ENCODE data around the gene LYPD6. TPM values are rescaled to one million over a fixed set of nuclear protein-coding genes. Genes with fewer than 3 reads are reported as not detected.

The LYPD6 gene
- total and polyA plus RNA-seq, 4 donors, result 0.15 to 0.42 (median 0.23) TPM

- no peak overlapping the region for H3K9ac ChIP-seq (ENCODE audit: low read depth in 1 of 2, low read length in 2 of 2)
- no peaks in the 10 kb centered on the region for H3K27me3 ChIP-seq (ENCODE audit: control insufficient read depth in 4 of 4, insufficient read depth in 4 of 4, low read length in 3 of 4)
- no peaks in the 10 kb centered on the region for H3K9me3 ChIP-seq (ENCODE audit: control insufficient read depth in 4 of 4, low read length in 3 of 4)
- no peak for DNase-seq (ENCODE audit: low spot score)
- WGBS, result 80% methylated on average over 4 of the region's 4 CpGs
- peaks cover 2 to 26% (median 19%) of the 10 kb centered on the region in 4 donors for H3K4me1 ChIP-seq (ENCODE audit: control insufficient read depth in 4 of 4, insufficient read depth in 4 of 4, low read length in 3 of 4)
- no peaks in the 10 kb centered on the region for H3K36me3 ChIP-seq (ENCODE audit: control insufficient read depth in 4 of 4, insufficient read depth in 3 of 4, low read depth in 1 of 4, low read length in 3 of 4)
- no peak overlapping the region for H3K27ac ChIP-seq (ENCODE audit: low read depth in 1 of 2, low read length in 2 of 2)
- H3K4me3 ChIP-seq (ENCODE audit: low read depth in 1 of 3, low read length in 3 of 3), result no peak overlapping the region
- TF ChIP-seq GABPA (IDR thresholded peaks at IDR 0.05 in 1 of 2, conservative IDR thresholded peaks at IDR 0.05 in 1 of 2), result no peak
- no peak for TF ChIP-seq RAD21 (IDR thresholded peaks at IDR 0.05)
- no peak for TF ChIP-seq JUND (IDR thresholded peaks at IDR 0.05)
- TF ChIP-seq FOXA2 (IDR thresholded peaks at IDR 0.05), result no peak
- no peak for TF ChIP-seq SP1 (IDR thresholded peaks at IDR 0.05)
- TF ChIP-seq, protein P1, sequence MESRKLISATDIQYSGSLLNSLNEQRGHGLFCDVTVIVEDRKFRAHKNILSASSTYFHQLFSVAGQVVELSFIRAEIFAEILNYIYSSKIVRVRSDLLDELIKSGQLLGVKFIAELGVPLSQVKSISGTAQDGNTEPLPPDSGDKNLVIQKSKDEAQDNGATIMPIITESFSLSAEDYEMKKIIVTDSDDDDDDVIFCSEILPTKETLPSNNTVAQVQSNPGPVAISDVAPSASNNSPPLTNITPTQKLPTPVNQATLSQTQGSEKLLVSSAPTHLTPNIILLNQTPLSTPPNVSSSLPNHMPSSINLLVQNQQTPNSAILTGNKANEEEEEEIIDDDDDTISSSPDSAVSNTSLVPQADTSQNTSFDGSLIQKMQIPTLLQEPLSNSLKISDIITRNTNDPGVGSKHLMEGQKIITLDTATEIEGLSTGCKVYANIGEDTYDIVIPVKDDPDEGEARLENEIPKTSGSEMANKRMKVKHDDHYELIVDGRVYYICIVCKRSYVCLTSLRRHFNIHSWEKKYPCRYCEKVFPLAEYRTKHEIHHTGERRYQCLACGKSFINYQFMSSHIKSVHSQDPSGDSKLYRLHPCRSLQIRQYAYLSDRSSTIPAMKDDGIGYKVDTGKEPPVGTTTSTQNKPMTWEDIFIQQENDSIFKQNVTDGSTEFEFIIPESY (IDR thresholded peaks at IDR 0.05), result no peak
- TF ChIP-seq NR2F2 (IDR thresholded peaks at IDR 0.05), result no peak
Measured at GRCh38 chr2:149421791-149422190, 91.4 kb downstream of the LYPD6 start.

DNA sequence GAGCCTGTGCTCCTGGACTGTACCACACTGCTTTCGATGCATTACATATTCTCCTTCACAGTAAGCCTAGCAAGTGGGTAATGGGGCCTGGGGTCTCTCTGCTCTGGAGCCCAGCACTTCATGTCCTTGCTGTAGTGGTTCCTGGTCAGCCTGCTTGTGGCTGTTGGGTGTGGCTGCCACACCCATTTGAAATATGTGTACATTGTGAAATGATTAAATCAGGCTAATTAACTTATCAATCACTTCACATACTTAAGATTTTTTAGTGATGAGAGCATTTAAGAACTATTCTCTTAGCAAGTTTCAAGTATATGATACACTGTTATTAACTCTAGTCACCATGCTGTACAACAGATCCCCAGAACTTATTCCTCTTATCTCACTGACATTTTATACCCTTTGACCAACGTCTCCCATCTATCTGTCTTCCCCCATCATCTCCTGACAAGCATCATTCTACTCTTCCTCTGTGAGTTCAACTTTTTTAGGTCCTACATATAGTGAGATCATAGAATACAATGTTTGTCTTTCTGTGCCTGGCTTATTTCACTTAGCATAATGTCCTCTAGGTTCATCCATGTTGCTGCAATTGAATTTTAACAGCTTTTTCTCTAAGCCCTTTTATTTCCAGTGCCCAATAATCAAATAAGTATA, 92.1 kb downstream of the LYPD6 start:
- H3K4me1 ChIP-seq (ENCODE audit: control insufficient read depth in 4 of 4, insufficient read depth in 4 of 4, low read length in 3 of 4), result peaks cover 2 to 26% (median 19%) of the 10 kb centered on the region in 4 donors
- no peak overlapping the region for H3K27ac ChIP-seq (ENCODE audit: low read depth in 1 of 2, low read length in 2 of 2)
- H3K9me3 ChIP-seq (ENCODE audit: control insufficient read depth in 4 of 4, low read length in 3 of 4), result no peaks in the 10 kb centered on the region
- TF ChIP-seq JUND (IDR thresholded peaks at IDR 0.05), result no peak
- TF ChIP-seq, protein P1 (IDR thresholded peaks at IDR 0.05), result no peak
- no peak overlapping the region for H3K9ac ChIP-seq (ENCODE audit: low read depth in 1 of 2, low read length in 2 of 2)
- no peaks in the 10 kb centered on the region for H3K36me3 ChIP-seq (ENCODE audit: control insufficient read depth in 4 of 4, insufficient read depth in 3 of 4, low read depth in 1 of 4, low read length in 3 of 4)
- 84% methylated on average over 2 of the region's 2 CpGs for WGBS
- no peak overlapping the region for H3K4me3 ChIP-seq (ENCODE audit: low read depth in 1 of 3, low read length in 3 of 3)
- H3K27me3 ChIP-seq (ENCODE audit: control insufficient read depth in 4 of 4, insufficient read depth in 4 of 4, low read length in 3 of 4), result no peaks in the 10 kb centered on the region
- DNase-seq (ENCODE audit: low spot score), result no peak

- TF ChIP-seq HNF4G (IDR thresholded peaks at IDR 0.05), result no peak
- no peak for TF ChIP-seq FOXA1 (IDR thresholded peaks at IDR 0.05)
- no peak overlapping the region for H3K9ac ChIP-seq (ENCODE audit: low read depth in 1 of 2, low read length in 2 of 2)
- no peaks in the 10 kb centered on the region for H3K27me3 ChIP-seq (ENCODE audit: control insufficient read depth in 4 of 4, insufficient read depth in 4 of 4, low read length in 3 of 4)
- no peak overlapping the region for H3K27ac ChIP-seq (ENCODE audit: low read depth in 1 of 2, low read length in 2 of 2)
- H3K4me1 ChIP-seq (ENCODE audit: control insufficient read depth in 4 of 4, insufficient read depth in 4 of 4, low read length in 3 of 4), result peaks cover 2 to 28% (median 19%) of the 10 kb centered on the region in 4 donors
- H3K36me3 ChIP-seq (ENCODE audit: control insufficient read depth in 4 of 4, insufficient read depth in 3 of 4, low read depth in 1 of 4, low read length in 3 of 4), result no peaks in the 10 kb centered on the region
- no peaks in the 10 kb centered on the region for H3K9me3 ChIP-seq (ENCODE audit: control insufficient read depth in 4 of 4, low read length in 3 of 4)
- H3K4me3 ChIP-seq (ENCODE audit: low read depth in 1 of 3, low read length in 3 of 3), result no peak overlapping the region
- no peak for DNase-seq (ENCODE audit: low spot score)
Measured at GRCh38 chr2:149422991-149423338, 92.6 kb downstream of the LYPD6 start.

- Histone ChIP-seq H3K4me3 (ENCODE audit: low read depth in 1 of 3, low read length in 3 of 3) (no peak overlapping the region), H3K27ac (ENCODE audit: low read depth in 1 of 2, low read length in 2 of 2) (no peak overlapping the region), H3K9ac (ENCODE audit: low read depth in 1 of 2, low read length in 2 of 2) (no peak overlapping the region), H3K27me3 (ENCODE audit: control insufficient read depth in 4 of 4, insufficient read depth in 4 of 4, low read length in 3 of 4) (no peaks in the 10 kb centered on the region), H3K9me3 (ENCODE audit: control insufficient read depth in 4 of 4, low read length in 3 of 4) (no peaks in the 10 kb centered on the region), H3K36me3 (ENCODE audit: control insufficient read depth in 4 of 4, insufficient read depth in 3 of 4, low read depth in 1 of 4, low read length in 3 of 4) (no peaks in the 10 kb centered on the region), H3K4me1 (ENCODE audit: control insufficient read depth in 4 of 4, insufficient read depth in 4 of 4, low read length in 3 of 4) (peaks cover 2 to 25% (median 19%) of the 10 kb centered on the region in 4 donors)
- DNase-seq (ENCODE audit: low spot score), result no peak
- 74% methylated on average over 4 of the region's 4 CpGs for WGBS
- TF ChIP-seq ATF3 (IDR thresholded peaks at IDR 0.05), result no peak
- TF ChIP-seq YY1 (IDR thresholded peaks at IDR 0.05), result no peak
- no peak for TF ChIP-seq RXRA (IDR thresholded peaks at IDR 0.05)
- TF ChIP-seq FOXA2 (IDR thresholded peaks at IDR 0.05), result no peak
- no peak for TF ChIP-seq GABPA (IDR thresholded peaks at IDR 0.05 in 1 of 2, conservative IDR thresholded peaks at IDR 0.05 in 1 of 2)
- no peak for TF ChIP-seq RAD21 (IDR thresholded peaks at IDR 0.05)
- TF ChIP-seq CTCF (IDR thresholded peaks at IDR 0.05; ENCODE audit: low read depth, low read length, missing input control), result no peak
- no peak for TF ChIP-seq FOXA1 (IDR thresholded peaks at IDR 0.05)
- TF ChIP-seq, protein P1 (IDR thresholded peaks at IDR 0.05), result no peak
- no peak for TF ChIP-seq JUND (IDR thresholded peaks at IDR 0.05)
- TF ChIP-seq HNF4G (IDR thresholded peaks at IDR 0.05), result no peak
Measured at GRCh38 chr2:149423630-149424029, 93.2 kb downstream of the LYPD6 start.

Data from liver (tissue), 9 donors.